H1 (cell line): ENCODE measurements around the gene PKD1L1. TPM values are rescaled to one million over a fixed set of nuclear protein-coding genes. Genes with fewer than 3 reads are reported as not detected.

Experiments
- JUND ChIP-seq: IDR thresholded peaks from 2 replicates; pipeline ENCODE4 v1.6.1; 2011; ENCODE audit warnings: mild to moderate bottlenecking, improper control_type of control experiment, low read length
- TAF1 ChIP-seq: IDR thresholded peaks from 2 replicates; pipeline ENCODE4 v1.6.1; 2011; ENCODE audit warnings: mild to moderate bottlenecking, low read depth, low read length
- polyA plus RNA-seq, 7 experiments: library from polyadenylated mRNA; depleted of rRNA in 3 of 7; stranded (reverse) in 5 of 7; unstranded in 2 of 7; fragments of >200 nt in 5 of 7; fragments of 200-250 nt in 2 of 7; gene quantifications; 1 replicate in 5 of 7; 2 replicates in 1 of 7; 4 replicates in 1 of 7; pipeline versions ENCODE4 v1.2.1 to v1.2.3, GENCODE V29; 2011 to 2013; ENCODE audit warnings: missing spikeins in 2 of 7, mixed read lengths in 2 of 7
- total RNA-seq: library from RNA; stranded (reverse); fragmentation: NEBNext Ultra II Directional; extraction: Animal tissue kit (Norgen Biotek cat#: 25700); gene quantifications from 2 replicates; pipeline ENCODE4 v1.2.1, GENCODE V29; 2021
- TF ChIP-seq, protein P1 (sequence below): IDR thresholded peaks from 2 replicates; pipeline ENCODE4 v1.6.1; 2012; ENCODE audit warnings: inconsistent platforms

Gene PKD1L1
- total and polyA plus RNA-seq, 2 of the 8 experiments (the other 6 are each of a cell fraction or from before 2014, with no cell fraction given) = 0.22 to 0.35 TPM

DNA sequence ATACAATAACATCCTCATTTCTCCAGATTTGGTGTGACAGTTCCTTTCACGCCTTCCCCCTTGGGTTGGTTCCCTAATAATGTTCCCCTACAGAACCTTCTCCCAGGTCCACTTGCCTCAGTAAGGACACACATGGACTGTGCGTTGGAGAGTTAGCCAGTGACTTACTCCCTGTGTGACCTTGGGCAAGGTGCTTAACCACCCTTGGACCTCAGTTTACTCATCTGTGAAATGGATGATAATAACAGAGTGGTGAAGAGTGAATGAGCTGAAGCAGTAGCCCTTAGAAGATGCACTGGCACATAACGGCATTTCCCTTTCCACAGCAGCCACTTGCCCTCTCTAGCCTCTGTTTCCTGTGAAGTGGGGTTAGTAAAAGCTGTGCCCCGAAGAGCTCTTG lies 175.8 kb downstream of the PKD1L1 start (continued):
- no peak for TF ChIP-seq JUND
- TF ChIP-seq, protein P1, sequence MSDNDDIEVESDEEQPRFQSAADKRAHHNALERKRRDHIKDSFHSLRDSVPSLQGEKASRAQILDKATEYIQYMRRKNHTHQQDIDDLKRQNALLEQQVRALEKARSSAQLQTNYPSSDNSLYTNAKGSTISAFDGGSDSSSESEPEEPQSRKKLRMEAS = no peak
- no peak for TF ChIP-seq TAF1
